Ovary (tissue), 9 donors: ENCODE measurements around the gene GABRG3. TPM values are rescaled to one million over a fixed set of nuclear protein-coding genes. Genes with fewer than 3 reads are reported as not detected.

ENCODE experiments used
- DNase-seq, 5 donors: peaks; one replicate each; pipeline ENCODE4 v3.0.0-alpha.2; 2019 to 2020
- H3K27ac ChIP-seq, 2 donors: fragments of 200-600 bp; one replicate each; pipeline versions ENCODE4 v1.5.1 to v1.8.0; 2019 to 2022
- H3K27me3 ChIP-seq: fragments of 200-600 bp; one replicate; pipeline ENCODE4 v1.8.0; 2022
- H3K36me3 ChIP-seq: fragments of 200-600 bp; sonication (generic); one replicate; pipeline ENCODE4 v1.5.1; 2019
- H3K4me1 ChIP-seq: one replicate; pipeline ENCODE4 v1.8.1; 2013; ENCODE audit warnings: mild to moderate bottlenecking, moderate library complexity; ENCODE audit not compliant: insufficient read depth
- H3K4me3 ChIP-seq: fragments of 200-600 bp; sonication (generic); one replicate; pipeline ENCODE4 v1.5.1; 2017
- H3K9me3 ChIP-seq, 2 donors: fragments of 200-600 bp in 1 of 2; sonication (generic) in 1 of 2; one replicate each; pipeline versions ENCODE4 v1.5.1 to v1.8.1; 2013 to 2019; ENCODE audit warnings: mild to moderate bottlenecking in 1 of 2, moderate library complexity in 1 of 2
- EP300 ChIP-seq: sonication (generic); formaldehyde crosslinking; IDR thresholded peaks from one replicate; pipeline ENCODE4 v1.6.1; 2017; ENCODE audit warnings: antibody characterized with exemption
- POLR2A ChIP-seq: fragments of 450-650 bp; IDR thresholded peaks from one replicate; pipeline ENCODE4 v1.6.1; 2017; ENCODE audit warnings: antibody characterized with exemption, mild to moderate bottlenecking, moderate library complexity
- WGBS, 3 donors: extraction: QIAGEN DNeasy Blood & Tissue Kit in 1 of 3; methylation state at CpG; one replicate each; pipeline versions ENCODE4 v1.1.5 to v1.1.7; 2013 to 2017; 5-methylcytosine and 5-hydroxymethylcytosine counted together
- intact Hi-C, 4 donors: fragments of 100-400 bp; cut with DNase I; formaldehyde crosslinking; loops; one replicate each; pipeline versions ENCODE4 v1.11.0 to v1.15.1; 2022 to 2023
- polyA plus RNA-seq, 2 donors: library from polyadenylated mRNA; stranded (reverse); fragments of 200-250 nt in 1 of 2; fragments of 350-450 nt in 1 of 2; fragmentation: Illumina TruSeq in 1 of 2; extraction: RNeasy Lipid Tissue Mini Kit (QIAGEN cat#74804) in 1 of 2; gene quantifications; one replicate each; pipeline ENCODE4 v1.2.3, GENCODE V29; 2013 to 2014
- total RNA-seq, 7 donors: library from RNA; depleted of rRNA in 2 of 7; stranded (reverse); fragments of >200 nt in 2 of 7; fragmentation: NEBNext Ultra II Directional in 3 of 7; extraction: Animal tissue kit (Norgen Biotek cat#: 25700) in 3 of 7; gene quantifications; one replicate each; pipeline versions ENCODE4 v1.1.0 to v1.2.4, GENCODE V29; 2016 to 2023
- TF ChIP-seq, protein P1 (sequence below), 3 donors: fragments of 450-650 bp in 2 of 3; fragments of 200-600 bp in 1 of 3; IDR thresholded peaks; one replicate each; pipeline versions ENCODE4 v1.5.1 to v1.8.0; 2016 to 2022; ENCODE audit warnings: antibody characterized with exemption in 3 of 3, mild to moderate bottlenecking in 1 of 3
- donor health status: DM: no; HTN: no; CAD: no; lungs with moderate emphysema.
- donor health status: DM: no; HTN: no; CAD: no.
- donor health status: Bipolar disorder and iron deficiency.
- donor health status: DM: yes; HTN: yes; CAD: no.
- donor health status: DM: no; HTN: no; CAD: no.
- donor health status: DM: yes; HTN: yes; CAD: no.

GABRG3 gene
- total and polyA plus RNA-seq, 9 donors = 0.01 to 0.18 (median 0.13) TPM; not detected in 6

DNA sequence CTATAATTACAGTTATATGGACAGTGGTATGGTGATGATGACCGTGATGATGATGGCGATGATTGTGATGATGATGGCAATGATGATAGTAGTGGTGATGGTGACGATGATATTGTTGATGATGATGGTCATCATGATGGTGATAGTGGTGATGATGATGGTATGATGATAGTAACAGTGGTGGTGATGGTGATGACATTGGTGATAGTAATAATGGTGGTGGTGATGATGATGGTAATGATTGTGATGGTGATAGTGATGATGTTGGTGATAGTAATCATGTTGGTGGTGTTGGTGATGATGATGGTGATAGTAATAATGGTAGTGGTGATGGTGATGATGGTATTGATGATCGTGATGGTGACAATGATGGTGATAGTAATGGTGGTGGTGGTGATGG, 504.4 kb downstream of the GABRG3 start:
- Histone ChIP-seq H3K27me3 (no peaks in the 10 kb centered on the region), H3K27ac (no peak overlapping the region), H3K4me3 (no peak overlapping the region), H3K4me1 (no peaks in the 10 kb centered on the region), H3K36me3 (no peaks in the 10 kb centered on the region), H3K9me3 (no peaks in the 10 kb centered on the region)
- no peak for DNase-seq
- intact Hi-C loops = loop anchor here in 1 of 4 donors (10.0 kb wide), 1 partner anchor 61 kb away; no protein-coding TSS in a partner anchor
- TF ChIP-seq, protein P1, sequence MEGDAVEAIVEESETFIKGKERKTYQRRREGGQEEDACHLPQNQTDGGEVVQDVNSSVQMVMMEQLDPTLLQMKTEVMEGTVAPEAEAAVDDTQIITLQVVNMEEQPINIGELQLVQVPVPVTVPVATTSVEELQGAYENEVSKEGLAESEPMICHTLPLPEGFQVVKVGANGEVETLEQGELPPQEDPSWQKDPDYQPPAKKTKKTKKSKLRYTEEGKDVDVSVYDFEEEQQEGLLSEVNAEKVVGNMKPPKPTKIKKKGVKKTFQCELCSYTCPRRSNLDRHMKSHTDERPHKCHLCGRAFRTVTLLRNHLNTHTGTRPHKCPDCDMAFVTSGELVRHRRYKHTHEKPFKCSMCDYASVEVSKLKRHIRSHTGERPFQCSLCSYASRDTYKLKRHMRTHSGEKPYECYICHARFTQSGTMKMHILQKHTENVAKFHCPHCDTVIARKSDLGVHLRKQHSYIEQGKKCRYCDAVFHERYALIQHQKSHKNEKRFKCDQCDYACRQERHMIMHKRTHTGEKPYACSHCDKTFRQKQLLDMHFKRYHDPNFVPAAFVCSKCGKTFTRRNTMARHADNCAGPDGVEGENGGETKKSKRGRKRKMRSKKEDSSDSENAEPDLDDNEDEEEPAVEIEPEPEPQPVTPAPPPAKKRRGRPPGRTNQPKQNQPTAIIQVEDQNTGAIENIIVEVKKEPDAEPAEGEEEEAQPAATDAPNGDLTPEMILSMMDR (IDR thresholded peaks at IDR 0.05) = no peak
- TF ChIP-seq EP300 (no peak), POLR2A (no peak)
- WGBS, 3 donors = 89 to 93% (median 92%) methylated on average over 4 of the region's 4 CpGs

DNA sequence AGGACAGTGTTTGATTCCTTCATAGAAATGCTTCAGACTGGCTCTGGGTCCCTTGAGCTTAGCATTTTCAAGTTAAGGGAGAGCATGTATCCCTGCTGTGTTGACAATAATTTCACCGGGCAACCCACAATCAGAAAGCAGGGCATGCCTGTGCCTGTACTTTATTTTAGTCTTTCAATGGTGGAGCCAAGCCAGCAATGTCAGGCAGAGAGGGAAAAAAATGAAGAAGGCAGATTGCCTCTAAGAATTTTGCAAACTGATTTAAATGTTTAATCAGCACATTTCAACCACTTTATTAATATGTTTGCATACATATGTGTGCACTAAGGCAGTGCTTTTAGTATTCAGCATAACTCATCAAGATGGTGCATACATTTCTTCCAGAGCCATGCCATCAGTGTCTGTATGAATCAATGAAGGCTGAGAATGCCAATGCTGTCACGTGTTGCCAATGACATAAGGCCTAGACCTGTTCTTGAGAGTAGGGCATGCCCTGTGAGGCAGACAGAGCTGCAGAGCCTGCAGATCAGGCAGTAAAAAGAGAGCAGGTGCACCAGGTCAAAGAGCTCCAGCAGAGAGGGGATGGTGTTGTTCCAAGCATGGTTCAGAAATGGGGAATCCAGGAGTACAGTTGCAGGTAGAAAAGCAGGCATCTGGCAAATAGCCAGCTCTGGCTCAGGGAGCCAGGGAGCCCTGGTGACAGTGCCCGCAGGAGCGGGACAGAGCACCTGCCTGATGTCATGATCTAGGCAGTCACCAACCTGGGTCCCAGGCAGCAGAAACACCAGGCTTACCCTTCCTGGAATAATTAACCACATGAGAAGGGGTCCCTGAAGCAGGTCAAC, 508.5 kb downstream of the GABRG3 start:
- Histone ChIP-seq H3K4me3 (no peak overlapping the region), H3K4me1 (no peaks in the 10 kb centered on the region), H3K9me3 (no peaks in the 10 kb centered on the region), H3K27me3 (no peaks in the 10 kb centered on the region), H3K27ac (no peak overlapping the region), H3K36me3 (no peaks in the 10 kb centered on the region)
- no peak for TF ChIP-seq POLR2A
- TF ChIP-seq, protein P1 (IDR thresholded peaks at IDR 0.05) = no peak
- TF ChIP-seq EP300 = no peak
- no peak for DNase-seq
- WGBS, 3 donors = 86 to 89% (median 88%) methylated on average over 4 of the region's 4 CpGs
- intact Hi-C loops = loop anchor here in 1 of 4 donors (10.0 kb wide), 1 partner anchor 65 kb away; no protein-coding TSS in a partner anchor

DNA sequence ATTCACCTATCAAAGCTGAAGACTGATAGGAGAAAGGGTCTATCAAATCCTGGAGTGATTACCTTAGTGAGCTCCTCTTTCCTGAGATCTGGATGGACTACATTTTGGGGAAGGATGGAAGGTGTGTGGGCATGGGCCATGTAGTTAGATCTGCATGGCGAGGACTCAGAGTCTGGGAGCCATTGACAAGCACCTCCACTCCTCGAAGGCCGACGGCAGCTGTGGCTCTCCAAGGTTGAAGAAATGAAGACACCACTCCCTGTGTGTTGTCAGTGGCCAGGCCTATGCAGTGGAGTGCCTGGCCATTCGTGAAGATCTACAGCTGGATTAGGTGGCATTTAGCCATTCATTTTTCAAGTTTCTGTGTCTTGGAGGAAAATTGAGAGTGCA, 509.2 kb downstream of the GABRG3 start:
- no peak for DNase-seq
- Histone ChIP-seq H3K4me3 (no peak overlapping the region), H3K36me3 (no peaks in the 10 kb centered on the region), H3K27ac (no peak overlapping the region), H3K9me3 (no peaks in the 10 kb centered on the region), H3K4me1 (no peaks in the 10 kb centered on the region), H3K27me3 (no peaks in the 10 kb centered on the region)
- intact Hi-C loops = no loop called here
- WGBS, 3 donors = 76 to 82% (median 79%) methylated on average over 5 of the region's 5 CpGs
- TF ChIP-seq, protein P1 (IDR thresholded peaks at IDR 0.05) = no peak
- TF ChIP-seq EP300 (no peak), POLR2A (no peak)

DNA sequence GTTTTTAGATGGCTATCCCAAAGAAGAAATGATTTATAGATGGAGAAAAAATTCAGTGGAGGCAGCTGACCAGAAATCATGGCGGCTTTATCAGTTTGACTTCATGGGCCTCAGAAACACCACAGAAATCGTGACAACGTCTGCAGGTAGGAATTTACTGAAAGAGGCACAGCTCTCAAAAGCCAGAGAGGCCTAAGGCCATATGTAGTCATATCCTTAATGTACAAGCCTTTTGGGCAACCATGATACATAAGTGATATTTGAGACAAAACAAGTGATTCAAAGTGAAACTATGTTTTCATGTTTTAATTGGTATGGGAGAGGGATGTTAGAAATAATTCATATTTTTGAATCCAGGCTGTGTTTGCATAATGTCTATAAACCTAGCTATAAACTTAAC, 509.7 kb downstream of the GABRG3 start:
- no peak overlapping the region for H3K4me3 ChIP-seq
- intact Hi-C loops = no loop called here
- H3K4me1 ChIP-seq = no peaks in the 10 kb centered on the region
- no peak for DNase-seq
- no peaks in the 10 kb centered on the region for H3K36me3 ChIP-seq
- H3K9me3 ChIP-seq = no peaks in the 10 kb centered on the region
- 77 to 83% (median 83%) methylated on average over 3 of the region's 3 CpGs for WGBS, 3 donors
- no peak for TF ChIP-seq POLR2A
- TF ChIP-seq, protein P1 (IDR thresholded peaks at IDR 0.05) = no peak
- no peak for TF ChIP-seq EP300
- no peaks in the 10 kb centered on the region for H3K27me3 ChIP-seq
- no peak overlapping the region for H3K27ac ChIP-seq
